Measurements from ENCODE around the gene TUBB. TPM values are rescaled to one million over a fixed set of nuclear protein-coding genes. Genes with fewer than 3 reads are reported as not detected.
A peak's percentile ranks its signal among the peaks of the same experiment; 100 is the strongest.

The TUBB gene
- total and polyA plus RNA-seq, 8 donors: 67.5 to 223 (median 137) TPM

- H3K4me1 ChIP-seq: peaks cover 19 to 66% (median 41%) of the 10 kb centered on the region in 4 donors
- peak overlapping the region; percentile 9 to 88 (median 77) for H3K4me3 ChIP-seq
- H3K9me3 ChIP-seq: no peaks in the 10 kb centered on the region
- DNase-seq: no peak
- intact Hi-C loops (cut with DNase I; ENCODE audit: low total_unique reads): loop anchor here (5.0 kb wide), 1 partner anchor 47 kb away; no protein-coding TSS in a partner anchor
- peak overlapping the region in 4 of 5 donors; percentile 94 to 99 (median 98) for H3K27ac ChIP-seq
- WGBS, 5 donors: 60 to 82% (median 69%) methylated on average over 7 of the region's 7 CpGs
- TF ChIP-seq POLR2AphosphoS5 (IDR thresholded peaks at IDR 0.05) (no peak), POLR2A (IDR thresholded peaks at IDR 0.05) (no peak), CTCF (IDR thresholded peaks at IDR 0.05) (no peak), EP300 (IDR thresholded peaks at IDR 0.05) (no peak)
- H3K27me3 ChIP-seq: no peaks in the 10 kb centered on the region
- H3K36me3 ChIP-seq: peaks cover 21 to 44% (median 39%) of the 10 kb centered on the region in 4 donors
Observed at GRCh38 chr6:30679765-30680535, 40.2 kb upstream of the TUBB start.

GRCh38 chr6:30681766-30682142 is 38.4 kb upstream of the TUBB start:
- Histone ChIP-seq H3K9me3 (no peaks in the 10 kb centered on the region), H3K36me3 (peaks cover 14 to 33% (median 28%) of the 10 kb centered on the region in 4 donors), H3K4me1 (peaks cover 19 to 74% (median 48%) of the 10 kb centered on the region in 4 donors), H3K27me3 (no peaks in the 10 kb centered on the region), H3K4me3 (peak overlapping the region; percentile 69 to 88 (median 82)), H3K27ac (peak overlapping the region; percentile 43 to 99 (median 97))
- intact Hi-C loops (cut with DNase I; ENCODE audit: low total_unique reads): no loop called here
- TF ChIP-seq CTCF (IDR thresholded peaks at IDR 0.05): no peak
- TF ChIP-seq EP300 (IDR thresholded peaks at IDR 0.05): no peak
- TF ChIP-seq POLR2AphosphoS5 (IDR thresholded peaks at IDR 0.05): no peak
- TF ChIP-seq POLR2A (IDR thresholded peaks at IDR 0.05): no peak
- WGBS, 5 donors: 25 to 62% (median 58%) methylated on average over 4 of the region's 4 CpGs
- DNase-seq: no peak

GRCh38 chr6:30682143-30683117 is 37.7 kb upstream of the TUBB start:
- DNase-seq: peak; percentile 72 to 89
- Histone ChIP-seq H3K9me3 (no peaks in the 10 kb centered on the region), H3K27ac (peak overlapping the region; percentile 65 to 99 (median 97)), H3K27me3 (no peaks in the 10 kb centered on the region), H3K4me1 (peaks cover 20 to 75% (median 49%) of the 10 kb centered on the region in 4 donors), H3K4me3 (peak overlapping the region; percentile 69 to 88 (median 82)), H3K36me3 (peaks cover 8 to 26% (median 21%) of the 10 kb centered on the region in 4 donors)
- WGBS, 5 donors: 24 to 49% (median 32%) methylated on average over 9 to 11 of the region's 11 CpGs
- TF ChIP-seq POLR2A (IDR thresholded peaks at IDR 0.05) (no peak), POLR2AphosphoS5 (IDR thresholded peaks at IDR 0.05) (peak; percentile 32 to 82 (median 74)), CTCF (IDR thresholded peaks at IDR 0.05) (no peak)
- intact Hi-C loops (cut with DNase I; ENCODE audit: low total_unique reads): no loop called here

Data from stomach (tissue), 9 donors.